WTC11 (cell line): Measurements from ENCODE around the gene SDHA. TPM values are rescaled to one million over a fixed set of nuclear protein-coding genes. Genes with fewer than 3 reads are reported as not detected.

Experiments
- ATAC-seq: fragments of 200-7000 bp; cut with Tn5 transposase; 2 replicates; pipeline ENCODE4 v1.10.0; 2021; ENCODE audit warnings: mild to moderate bottlenecking, moderate library complexity
- CTCF ChIA-PET: fragments of 300-600 bp; sonication (Branson Sonifier 250); formaldehyde crosslinking; loops from one replicate; lab custom pipeline; 2021; ENCODE audit warnings: antibody characterized with exemption; lab: Charles Lee
- POLR2A ChIA-PET: fragments of 350-600 bp; sonication (Branson Sonifier 250); formaldehyde crosslinking; loops from one replicate; lab custom pipeline; 2021; ENCODE audit warnings: antibody characterized with exemption; lab: Charles Lee
- DNase-seq: peaks from one replicate; pipeline ENCODE4 v3.0.0; 2021; ENCODE audit warnings: low spot score
- H3K27ac Mint-ChIP-seq: 2 replicates; pipeline ENCODE4 v1.8.0; 2021; ENCODE audit warnings: mixed read lengths
- H3K27me3 Mint-ChIP-seq: 2 replicates; pipeline ENCODE4 v1.8.0; 2021; ENCODE audit warnings: low read depth, mild to moderate bottlenecking, moderate library complexity, mixed read lengths
- H3K36me3 Mint-ChIP-seq: 2 replicates; pipeline ENCODE4 v1.8.0; 2021; ENCODE audit warnings: mixed read lengths
- H3K4me1 Mint-ChIP-seq: 2 replicates; pipeline ENCODE4 v1.8.0; 2022; ENCODE audit warnings: mixed read lengths
- H3K4me3 Mint-ChIP-seq: 2 replicates; pipeline ENCODE4 v1.8.0; 2021; ENCODE audit warnings: mild to moderate bottlenecking, moderate library complexity, mixed read lengths
- H3K9me3 Mint-ChIP-seq: 2 replicates; pipeline ENCODE4 v1.8.0; 2021; ENCODE audit warnings: mixed read lengths
- ATF1 ChIP-seq: sonication (generic); formaldehyde crosslinking; IDR thresholded peaks from 2 replicates; pipeline ENCODE4 v1.8.1; 2023; ENCODE audit warnings: mild to moderate bottlenecking, moderate library complexity, missing genetic modification reagents
- EMX1 ChIP-seq: fragments of 250-450 bp; sonication (Bioruptor Pico); IDR thresholded peaks from 2 replicates; pipeline ENCODE4 v1.8.0; 2021; ENCODE audit warnings: mild to moderate bottlenecking
- ESRRA ChIP-seq: sonication (generic); formaldehyde crosslinking; IDR thresholded peaks from 2 replicates; pipeline ENCODE4 v1.8.1; 2022; ENCODE audit warnings: mild to moderate bottlenecking, missing genetic modification reagents, borderline replicate concordance
- ETV6 ChIP-seq: sonication (generic); formaldehyde crosslinking; IDR thresholded peaks from 2 replicates; pipeline ENCODE4 v1.8.1; 2022; ENCODE audit warnings: mild to moderate bottlenecking, missing genetic modification reagents
- GRHL2 ChIP-seq: fragments of 250-450 bp; sonication (Bioruptor Pico); IDR thresholded peaks from 2 replicates; pipeline ENCODE4 v1.8.0; 2022; ENCODE audit warnings: mild to moderate bottlenecking, moderate library complexity; ENCODE audit not compliant: insufficient replicate concordance, severe bottlenecking
- GTF2I ChIP-seq: fragments of 250-450 bp; sonication (Bioruptor Pico); conservative IDR thresholded peaks from 2 replicates; pipeline ENCODE4 v1.4.0; 2021; ENCODE audit warnings: mild to moderate bottlenecking
- JAZF1 ChIP-seq: fragments of 250-450 bp; sonication (Bioruptor Pico); IDR thresholded peaks from 2 replicates; pipeline ENCODE4 v1.9.0; 2021; ENCODE audit warnings: moderate library complexity, mild to moderate bottlenecking, inconsistent platforms
- MYBL2 ChIP-seq: sonication (generic); formaldehyde crosslinking; IDR thresholded peaks from 2 replicates; pipeline ENCODE4 v1.8.1; 2023; ENCODE audit warnings: mild to moderate bottlenecking, moderate library complexity, missing genetic modification reagents
- NFE2L1 ChIP-seq: sonication (generic); formaldehyde crosslinking; IDR thresholded peaks from 2 replicates; pipeline ENCODE4 v1.8.1; 2023; ENCODE audit warnings: missing genetic modification reagents
- OVOL2 ChIP-seq: fragments of 250-450 bp; sonication (Bioruptor Pico); IDR thresholded peaks from 2 replicates; pipeline ENCODE4 v1.9.0; 2021; ENCODE audit warnings: mild to moderate bottlenecking, borderline replicate concordance
- ZBTB21 ChIP-seq: sonication (generic); formaldehyde crosslinking; IDR thresholded peaks from 2 replicates; pipeline ENCODE4 v1.8.1; 2023; ENCODE audit warnings: mild to moderate bottlenecking, missing genetic modification reagents, borderline replicate concordance
- total RNA-seq: library from RNA; stranded (reverse); gene quantifications from 3 replicates; pipeline ENCODE4 v1.2.3, GENCODE V29; 2021
- TF ChIP-seq, protein P1 (sequence below): sonication (generic); formaldehyde crosslinking; IDR thresholded peaks from 2 replicates; pipeline ENCODE4 v1.8.0; 2023; ENCODE audit warnings: missing genetic modification reagents
- TF ChIP-seq, protein P2 (sequence below): sonication (generic); formaldehyde crosslinking; IDR thresholded peaks from 2 replicates; pipeline ENCODE4 v1.8.1; 2023; ENCODE audit warnings: mild to moderate bottlenecking, missing genetic modification reagents
- TF ChIP-seq, protein P3 (sequence below): sonication (generic); formaldehyde crosslinking; IDR thresholded peaks from 2 replicates; pipeline ENCODE4 v1.8.1; 2023; ENCODE audit warnings: mild to moderate bottlenecking, missing genetic modification reagents, borderline replicate concordance
- TF ChIP-seq, protein P4 (sequence below): fragments of 250-450 bp; sonication (Bioruptor Pico); IDR thresholded peaks from 2 replicates; pipeline ENCODE4 v1.8.0; 2021; ENCODE audit warnings: mild to moderate bottlenecking
- TF ChIP-seq, protein P5 (sequence below): fragments of 250-450 bp; sonication (Bioruptor Pico); IDR thresholded peaks from 2 replicates; pipeline ENCODE4 v1.9.0; 2021; ENCODE audit warnings: mild to moderate bottlenecking
- TF ChIP-seq, protein P6 (sequence below): sonication (generic); formaldehyde crosslinking; conservative IDR thresholded peaks from 2 replicates; pipeline ENCODE4 v1.8.1; 2023; ENCODE audit warnings: mild to moderate bottlenecking, low read depth, missing genetic modification reagents, moderate library complexity
- TF ChIP-seq, protein P7 (sequence below): fragments of 250-450 bp; sonication (Bioruptor Pico); IDR thresholded peaks from 2 replicates; pipeline ENCODE4 v1.9.0; 2021; ENCODE audit warnings: moderate library complexity, mild to moderate bottlenecking, inconsistent platforms, borderline replicate concordance
- TF ChIP-seq, protein P8 (sequence below): sonication (generic); formaldehyde crosslinking; IDR thresholded peaks from 2 replicates; pipeline ENCODE4 v1.8.0; 2022; ENCODE audit warnings: missing genetic modification reagents

Gene SDHA
- total RNA-seq, 1 experiment from 2014 or later = 145 TPM

DNA sequence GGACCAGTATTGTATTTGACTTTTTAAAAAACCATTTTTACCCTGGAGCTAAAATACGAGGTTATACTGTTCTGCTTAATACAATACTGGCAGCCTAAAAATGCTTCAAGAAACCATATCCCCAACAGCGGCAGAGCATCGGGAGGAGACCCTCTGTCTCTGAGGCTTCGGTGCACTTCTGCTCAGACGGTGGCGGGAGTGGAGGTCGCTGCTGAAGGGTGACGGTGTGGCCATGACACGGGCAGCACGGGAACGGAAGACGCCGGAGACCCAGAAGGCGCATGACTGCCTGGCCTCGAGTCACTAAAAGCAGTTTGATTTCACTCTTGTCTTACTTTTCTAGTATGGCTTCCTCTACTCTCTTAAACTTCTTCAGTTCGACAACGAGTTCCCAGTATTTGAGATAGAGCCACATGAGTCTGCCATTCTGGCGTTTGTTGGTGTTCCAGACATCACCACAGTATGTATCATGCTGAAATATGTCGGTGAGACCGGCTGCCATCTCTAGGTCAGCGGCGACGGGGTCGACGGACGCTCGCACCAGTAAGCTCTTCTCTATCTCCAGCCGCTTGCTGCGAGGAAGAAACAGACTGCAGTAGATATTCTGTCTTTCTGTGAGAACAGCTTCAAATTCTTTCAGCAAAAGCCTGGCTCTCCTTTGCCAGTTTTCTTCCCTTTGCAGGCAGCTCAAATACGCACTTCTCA lies 13.0 kb upstream of the SDHA start:
- ChIA-PET POLR2A (no interaction called here), CTCF (interaction anchor here (1.8 kb wide), 1 partner anchor 17 kb away, joined by 4 read pairs; no protein-coding TSS in a partner anchor)
- DNase-seq (no peak), ATAC-seq (no peak)
- Mint-ChIP-seq H3K27ac (peak overlapping the region; percentile 75; the same call in 1 of the 2 replicates), H3K9me3 (no peaks in the 10 kb centered on the region), H3K4me1 (peaks cover 20% of the 10 kb centered on the region), H3K4me3 (no peak overlapping the region), H3K36me3 (peaks cover 23% of the 10 kb centered on the region), H3K27me3 (no peaks in the 10 kb centered on the region)
- TF ChIP-seq, protein P1, sequence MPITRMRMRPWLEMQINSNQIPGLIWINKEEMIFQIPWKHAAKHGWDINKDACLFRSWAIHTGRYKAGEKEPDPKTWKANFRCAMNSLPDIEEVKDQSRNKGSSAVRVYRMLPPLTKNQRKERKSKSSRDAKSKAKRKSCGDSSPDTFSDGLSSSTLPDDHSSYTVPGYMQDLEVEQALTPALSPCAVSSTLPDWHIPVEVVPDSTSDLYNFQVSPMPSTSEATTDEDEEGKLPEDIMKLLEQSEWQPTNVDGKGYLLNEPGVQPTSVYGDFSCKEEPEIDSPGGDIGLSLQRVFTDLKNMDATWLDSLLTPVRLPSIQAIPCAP (CRISPR knock-in tag) = no peak
- TF ChIP-seq, protein P2, sequence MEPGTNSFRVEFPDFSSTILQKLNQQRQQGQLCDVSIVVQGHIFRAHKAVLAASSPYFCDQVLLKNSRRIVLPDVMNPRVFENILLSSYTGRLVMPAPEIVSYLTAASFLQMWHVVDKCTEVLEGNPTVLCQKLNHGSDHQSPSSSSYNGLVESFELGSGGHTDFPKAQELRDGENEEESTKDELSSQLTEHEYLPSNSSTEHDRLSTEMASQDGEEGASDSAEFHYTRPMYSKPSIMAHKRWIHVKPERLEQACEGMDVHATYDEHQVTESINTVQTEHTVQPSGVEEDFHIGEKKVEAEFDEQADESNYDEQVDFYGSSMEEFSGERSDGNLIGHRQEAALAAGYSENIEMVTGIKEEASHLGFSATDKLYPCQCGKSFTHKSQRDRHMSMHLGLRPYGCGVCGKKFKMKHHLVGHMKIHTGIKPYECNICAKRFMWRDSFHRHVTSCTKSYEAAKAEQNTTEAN (CRISPR knock-in tag) = no peak
- TF ChIP-seq OVOL2 (CRISPR knock-in tag) (no peak), EMX1 (no peak), MYBL2 (CRISPR knock-in tag) (no peak), ZBTB21 (CRISPR knock-in tag) (no peak), GTF2I (no peak), JAZF1 (CRISPR knock-in tag) (no peak), ATF1 (CRISPR knock-in tag) (no peak), ESRRA (CRISPR knock-in tag) (no peak), ETV6 (CRISPR knock-in tag) (no peak), GRHL2 (no peak), NFE2L1 (CRISPR knock-in tag) (no peak)
- TF ChIP-seq, protein P3, sequence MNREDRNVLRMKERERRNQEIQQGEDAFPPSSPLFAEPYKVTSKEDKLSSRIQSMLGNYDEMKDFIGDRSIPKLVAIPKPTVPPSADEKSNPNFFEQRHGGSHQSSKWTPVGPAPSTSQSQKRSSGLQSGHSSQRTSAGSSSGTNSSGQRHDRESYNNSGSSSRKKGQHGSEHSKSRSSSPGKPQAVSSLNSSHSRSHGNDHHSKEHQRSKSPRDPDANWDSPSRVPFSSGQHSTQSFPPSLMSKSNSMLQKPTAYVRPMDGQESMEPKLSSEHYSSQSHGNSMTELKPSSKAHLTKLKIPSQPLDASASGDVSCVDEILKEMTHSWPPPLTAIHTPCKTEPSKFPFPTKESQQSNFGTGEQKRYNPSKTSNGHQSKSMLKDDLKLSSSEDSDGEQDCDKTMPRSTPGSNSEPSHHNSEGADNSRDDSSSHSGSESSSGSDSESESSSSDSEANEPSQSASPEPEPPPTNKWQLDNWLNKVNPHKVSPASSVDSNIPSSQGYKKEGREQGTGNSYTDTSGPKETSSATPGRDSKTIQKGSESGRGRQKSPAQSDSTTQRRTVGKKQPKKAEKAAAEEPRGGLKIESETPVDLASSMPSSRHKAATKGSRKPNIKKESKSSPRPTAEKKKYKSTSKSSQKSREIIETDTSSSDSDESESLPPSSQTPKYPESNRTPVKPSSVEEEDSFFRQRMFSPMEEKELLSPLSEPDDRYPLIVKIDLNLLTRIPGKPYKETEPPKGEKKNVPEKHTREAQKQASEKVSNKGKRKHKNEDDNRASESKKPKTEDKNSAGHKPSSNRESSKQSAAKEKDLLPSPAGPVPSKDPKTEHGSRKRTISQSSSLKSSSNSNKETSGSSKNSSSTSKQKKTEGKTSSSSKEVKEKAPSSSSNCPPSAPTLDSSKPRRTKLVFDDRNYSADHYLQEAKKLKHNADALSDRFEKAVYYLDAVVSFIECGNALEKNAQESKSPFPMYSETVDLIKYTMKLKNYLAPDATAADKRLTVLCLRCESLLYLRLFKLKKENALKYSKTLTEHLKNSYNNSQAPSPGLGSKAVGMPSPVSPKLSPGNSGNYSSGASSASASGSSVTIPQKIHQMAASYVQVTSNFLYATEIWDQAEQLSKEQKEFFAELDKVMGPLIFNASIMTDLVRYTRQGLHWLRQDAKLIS = no peak
- TF ChIP-seq, protein P4, sequence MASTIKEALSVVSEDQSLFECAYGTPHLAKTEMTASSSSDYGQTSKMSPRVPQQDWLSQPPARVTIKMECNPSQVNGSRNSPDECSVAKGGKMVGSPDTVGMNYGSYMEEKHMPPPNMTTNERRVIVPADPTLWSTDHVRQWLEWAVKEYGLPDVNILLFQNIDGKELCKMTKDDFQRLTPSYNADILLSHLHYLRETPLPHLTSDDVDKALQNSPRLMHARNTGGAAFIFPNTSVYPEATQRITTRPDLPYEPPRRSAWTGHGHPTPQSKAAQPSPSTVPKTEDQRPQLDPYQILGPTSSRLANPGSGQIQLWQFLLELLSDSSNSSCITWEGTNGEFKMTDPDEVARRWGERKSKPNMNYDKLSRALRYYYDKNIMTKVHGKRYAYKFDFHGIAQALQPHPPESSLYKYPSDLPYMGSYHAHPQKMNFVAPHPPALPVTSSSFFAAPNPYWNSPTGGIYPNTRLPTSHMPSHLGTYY = no peak
- TF ChIP-seq, protein P5, sequence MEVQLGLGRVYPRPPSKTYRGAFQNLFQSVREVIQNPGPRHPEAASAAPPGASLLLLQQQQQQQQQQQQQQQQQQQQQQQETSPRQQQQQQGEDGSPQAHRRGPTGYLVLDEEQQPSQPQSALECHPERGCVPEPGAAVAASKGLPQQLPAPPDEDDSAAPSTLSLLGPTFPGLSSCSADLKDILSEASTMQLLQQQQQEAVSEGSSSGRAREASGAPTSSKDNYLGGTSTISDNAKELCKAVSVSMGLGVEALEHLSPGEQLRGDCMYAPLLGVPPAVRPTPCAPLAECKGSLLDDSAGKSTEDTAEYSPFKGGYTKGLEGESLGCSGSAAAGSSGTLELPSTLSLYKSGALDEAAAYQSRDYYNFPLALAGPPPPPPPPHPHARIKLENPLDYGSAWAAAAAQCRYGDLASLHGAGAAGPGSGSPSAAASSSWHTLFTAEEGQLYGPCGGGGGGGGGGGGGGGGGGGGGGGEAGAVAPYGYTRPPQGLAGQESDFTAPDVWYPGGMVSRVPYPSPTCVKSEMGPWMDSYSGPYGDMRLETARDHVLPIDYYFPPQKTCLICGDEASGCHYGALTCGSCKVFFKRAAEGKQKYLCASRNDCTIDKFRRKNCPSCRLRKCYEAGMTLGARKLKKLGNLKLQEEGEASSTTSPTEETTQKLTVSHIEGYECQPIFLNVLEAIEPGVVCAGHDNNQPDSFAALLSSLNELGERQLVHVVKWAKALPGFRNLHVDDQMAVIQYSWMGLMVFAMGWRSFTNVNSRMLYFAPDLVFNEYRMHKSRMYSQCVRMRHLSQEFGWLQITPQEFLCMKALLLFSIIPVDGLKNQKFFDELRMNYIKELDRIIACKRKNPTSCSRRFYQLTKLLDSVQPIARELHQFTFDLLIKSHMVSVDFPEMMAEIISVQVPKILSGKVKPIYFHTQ (CRISPR knock-in tag) = no peak
- TF ChIP-seq, protein P6, sequence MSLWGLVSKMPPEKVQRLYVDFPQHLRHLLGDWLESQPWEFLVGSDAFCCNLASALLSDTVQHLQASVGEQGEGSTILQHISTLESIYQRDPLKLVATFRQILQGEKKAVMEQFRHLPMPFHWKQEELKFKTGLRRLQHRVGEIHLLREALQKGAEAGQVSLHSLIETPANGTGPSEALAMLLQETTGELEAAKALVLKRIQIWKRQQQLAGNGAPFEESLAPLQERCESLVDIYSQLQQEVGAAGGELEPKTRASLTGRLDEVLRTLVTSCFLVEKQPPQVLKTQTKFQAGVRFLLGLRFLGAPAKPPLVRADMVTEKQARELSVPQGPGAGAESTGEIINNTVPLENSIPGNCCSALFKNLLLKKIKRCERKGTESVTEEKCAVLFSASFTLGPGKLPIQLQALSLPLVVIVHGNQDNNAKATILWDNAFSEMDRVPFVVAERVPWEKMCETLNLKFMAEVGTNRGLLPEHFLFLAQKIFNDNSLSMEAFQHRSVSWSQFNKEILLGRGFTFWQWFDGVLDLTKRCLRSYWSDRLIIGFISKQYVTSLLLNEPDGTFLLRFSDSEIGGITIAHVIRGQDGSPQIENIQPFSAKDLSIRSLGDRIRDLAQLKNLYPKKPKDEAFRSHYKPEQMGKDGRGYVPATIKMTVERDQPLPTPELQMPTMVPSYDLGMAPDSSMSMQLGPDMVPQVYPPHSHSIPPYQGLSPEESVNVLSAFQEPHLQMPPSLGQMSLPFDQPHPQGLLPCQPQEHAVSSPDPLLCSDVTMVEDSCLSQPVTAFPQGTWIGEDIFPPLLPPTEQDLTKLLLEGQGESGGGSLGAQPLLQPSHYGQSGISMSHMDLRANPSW = no peak
- TF ChIP-seq, protein P7, sequence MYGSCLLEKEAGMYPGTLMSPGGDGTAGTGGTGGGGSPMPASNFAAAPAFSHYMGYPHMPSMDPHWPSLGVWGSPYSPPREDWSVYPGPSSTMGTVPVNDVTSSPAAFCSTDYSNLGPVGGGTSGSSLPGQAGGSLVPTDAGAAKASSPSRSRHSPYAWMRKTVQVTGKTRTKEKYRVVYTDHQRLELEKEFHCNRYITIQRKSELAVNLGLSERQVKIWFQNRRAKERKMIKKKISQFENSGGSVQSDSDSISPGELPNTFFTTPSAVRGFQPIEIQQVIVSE = no peak
- TF ChIP-seq, protein P8, sequence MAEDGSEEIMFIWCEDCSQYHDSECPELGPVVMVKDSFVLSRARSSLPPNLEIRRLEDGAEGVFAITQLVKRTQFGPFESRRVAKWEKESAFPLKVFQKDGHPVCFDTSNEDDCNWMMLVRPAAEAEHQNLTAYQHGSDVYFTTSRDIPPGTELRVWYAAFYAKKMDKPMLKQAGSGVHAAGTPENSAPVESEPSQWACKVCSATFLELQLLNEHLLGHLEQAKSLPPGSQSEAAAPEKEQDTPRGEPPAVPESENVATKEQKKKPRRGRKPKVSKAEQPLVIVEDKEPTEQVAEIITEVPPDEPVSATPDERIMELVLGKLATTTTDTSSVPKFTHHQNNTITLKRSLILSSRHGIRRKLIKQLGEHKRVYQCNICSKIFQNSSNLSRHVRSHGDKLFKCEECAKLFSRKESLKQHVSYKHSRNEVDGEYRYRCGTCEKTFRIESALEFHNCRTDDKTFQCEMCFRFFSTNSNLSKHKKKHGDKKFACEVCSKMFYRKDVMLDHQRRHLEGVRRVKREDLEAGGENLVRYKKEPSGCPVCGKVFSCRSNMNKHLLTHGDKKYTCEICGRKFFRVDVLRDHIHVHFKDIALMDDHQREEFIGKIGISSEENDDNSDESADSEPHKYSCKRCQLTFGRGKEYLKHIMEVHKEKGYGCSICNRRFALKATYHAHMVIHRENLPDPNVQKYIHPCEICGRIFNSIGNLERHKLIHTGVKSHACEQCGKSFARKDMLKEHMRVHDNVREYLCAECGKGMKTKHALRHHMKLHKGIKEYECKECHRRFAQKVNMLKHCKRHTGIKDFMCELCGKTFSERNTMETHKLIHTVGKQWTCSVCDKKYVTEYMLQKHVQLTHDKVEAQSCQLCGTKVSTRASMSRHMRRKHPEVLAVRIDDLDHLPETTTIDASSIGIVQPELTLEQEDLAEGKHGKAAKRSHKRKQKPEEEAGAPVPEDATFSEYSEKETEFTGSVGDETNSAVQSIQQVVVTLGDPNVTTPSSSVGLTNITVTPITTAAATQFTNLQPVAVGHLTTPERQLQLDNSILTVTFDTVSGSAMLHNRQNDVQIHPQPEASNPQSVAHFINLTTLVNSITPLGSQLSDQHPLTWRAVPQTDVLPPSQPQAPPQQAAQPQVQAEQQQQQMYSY (CRISPR knock-in tag) = no peak
